ENCODE measurements around the gene KCNIP4.

DNA sequence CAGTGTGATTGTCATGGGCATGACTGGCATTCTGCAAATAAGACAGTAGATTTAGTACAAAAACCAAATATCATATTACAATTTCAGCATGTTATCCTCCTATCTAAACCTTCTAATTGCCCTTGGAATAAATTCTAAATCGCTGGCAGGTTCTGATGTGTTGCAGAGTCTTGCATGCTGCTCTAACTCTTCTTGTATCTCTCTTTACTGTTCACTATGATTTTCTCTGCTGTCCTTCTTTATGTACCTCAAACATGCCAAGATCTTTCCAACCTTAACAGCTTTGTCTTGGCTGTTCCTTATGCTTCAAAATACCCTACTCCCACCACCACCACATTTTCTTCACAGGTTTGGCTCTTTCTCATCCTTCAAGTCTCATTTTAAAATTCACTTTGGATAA, 43.0 kb upstream of the KCNIP4 start:
- TF ChIP-seq PBX3 (IDR thresholded peaks at IDR 0.05; ENCODE audit: insufficient replicate concordance, low read depth, low read length) (no peak), POLR2A (IDR thresholded peaks at IDR 0.05; ENCODE audit: low read depth, low read length) (no peak)

Data from GM12878 (cell line).